Loucy (cell line): ENCODE data around the gene SMAD7.

ENCODE experiments used
- H2AFZ ChIP-seq: fragments of 200-600 bp; sonication (generic); 2 replicates; pipeline ENCODE4 v1.6.0; 2016; ENCODE audit warnings: antibody characterized with exemption, mild to moderate bottlenecking, low read length, moderate library complexity
- H3F3A ChIP-seq: fragments of 200-600 bp; 2 replicates; pipeline ENCODE4 v1.6.0; 2016; ENCODE audit warnings: antibody characterized with exemption, low read depth, mild to moderate bottlenecking
- H3K27me3 ChIP-seq: fragments of 200-600 bp; sonication (generic); 2 replicates; pipeline ENCODE4 v1.6.1; 2014; ENCODE audit warnings: low read length, mild to moderate bottlenecking; ENCODE audit not compliant: insufficient read depth, poor library complexity, severe bottlenecking
- H3K36me3 ChIP-seq: fragments of 200-600 bp; sonication (generic); 2 replicates; pipeline ENCODE4 v1.6.1; 2016; ENCODE audit warnings: low read length; ENCODE audit not compliant: insufficient read depth
- H3K4me1 ChIP-seq: fragments of 200-600 bp; sonication (generic); 2 replicates; pipeline ENCODE4 v1.5.1; 2014; ENCODE audit warnings: low read length, mild to moderate bottlenecking; ENCODE audit not compliant: insufficient read depth, poor library complexity, severe bottlenecking
- H3K4me2 ChIP-seq: fragments of 200-600 bp; sonication (generic); 2 replicates; pipeline ENCODE4 v1.6.0; 2014; ENCODE audit warnings: antibody characterized with exemption, low read length, low read depth, mild to moderate bottlenecking; ENCODE audit not compliant: poor library complexity, severe bottlenecking
- H3K4me3 ChIP-seq: fragments of 200-600 bp; sonication (generic); 2 replicates; pipeline ENCODE4 v1.5.1; 2014; ENCODE audit warnings: low read length, mild to moderate bottlenecking, mixed read lengths; ENCODE audit not compliant: poor library complexity, severe bottlenecking
- H3K79me2 ChIP-seq: fragments of 200-600 bp; sonication (generic); 2 replicates; pipeline ENCODE4 v1.6.1; 2014; ENCODE audit warnings: low read length; ENCODE audit not compliant: insufficient read depth
- H3K9ac ChIP-seq: fragments of 200-600 bp; sonication (generic); 2 replicates; pipeline ENCODE4 v1.6.0; 2014; ENCODE audit warnings: mild to moderate bottlenecking, low read depth, low read length, moderate library complexity; ENCODE audit not compliant: poor library complexity, severe bottlenecking
- H3K9me2 ChIP-seq: fragments of 200-600 bp; sonication (generic); replicated peaks from 2 replicates; pipeline ENCODE4 v1.6.1; 2016; ENCODE audit warnings: low read depth, low read length, mixed read lengths
- H3K9me3 ChIP-seq: fragments of 200-600 bp; sonication (generic); 2 replicates; pipeline ENCODE4 v1.6.1; 2014; ENCODE audit warnings: mild to moderate bottlenecking, antibody characterized with exemption, low read length, low read depth; ENCODE audit not compliant: insufficient read depth
- H4K20me1 ChIP-seq: fragments of 200-600 bp; sonication (generic); 2 replicates; pipeline ENCODE4 v1.6.0; 2014; ENCODE audit warnings: antibody characterized with exemption, low read length, mild to moderate bottlenecking; ENCODE audit not compliant: insufficient read depth, poor library complexity, severe bottlenecking
- EZH2phosphoT487 ChIP-seq: fragments of 200-600 bp; IDR thresholded peaks from 2 replicates; pipeline ENCODE4 v1.6.1; 2018; ENCODE audit warnings: antibody characterized with exemption, mild to moderate bottlenecking, moderate library complexity, borderline replicate concordance
- TF ChIP-seq, protein P1 (sequence below): fragments of 200-600 bp; sonication (generic); conservative IDR thresholded peaks from 2 replicates; pipeline ENCODE4 v1.5.1; 2014; ENCODE audit warnings: mild to moderate bottlenecking, antibody characterized with exemption, low read length

SMAD7 gene, protein sequence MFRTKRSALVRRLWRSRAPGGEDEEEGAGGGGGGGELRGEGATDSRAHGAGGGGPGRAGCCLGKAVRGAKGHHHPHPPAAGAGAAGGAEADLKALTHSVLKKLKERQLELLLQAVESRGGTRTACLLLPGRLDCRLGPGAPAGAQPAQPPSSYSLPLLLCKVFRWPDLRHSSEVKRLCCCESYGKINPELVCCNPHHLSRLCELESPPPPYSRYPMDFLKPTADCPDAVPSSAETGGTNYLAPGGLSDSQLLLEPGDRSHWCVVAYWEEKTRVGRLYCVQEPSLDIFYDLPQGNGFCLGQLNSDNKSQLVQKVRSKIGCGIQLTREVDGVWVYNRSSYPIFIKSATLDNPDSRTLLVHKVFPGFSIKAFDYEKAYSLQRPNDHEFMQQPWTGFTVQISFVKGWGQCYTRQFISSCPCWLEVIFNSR

DNA sequence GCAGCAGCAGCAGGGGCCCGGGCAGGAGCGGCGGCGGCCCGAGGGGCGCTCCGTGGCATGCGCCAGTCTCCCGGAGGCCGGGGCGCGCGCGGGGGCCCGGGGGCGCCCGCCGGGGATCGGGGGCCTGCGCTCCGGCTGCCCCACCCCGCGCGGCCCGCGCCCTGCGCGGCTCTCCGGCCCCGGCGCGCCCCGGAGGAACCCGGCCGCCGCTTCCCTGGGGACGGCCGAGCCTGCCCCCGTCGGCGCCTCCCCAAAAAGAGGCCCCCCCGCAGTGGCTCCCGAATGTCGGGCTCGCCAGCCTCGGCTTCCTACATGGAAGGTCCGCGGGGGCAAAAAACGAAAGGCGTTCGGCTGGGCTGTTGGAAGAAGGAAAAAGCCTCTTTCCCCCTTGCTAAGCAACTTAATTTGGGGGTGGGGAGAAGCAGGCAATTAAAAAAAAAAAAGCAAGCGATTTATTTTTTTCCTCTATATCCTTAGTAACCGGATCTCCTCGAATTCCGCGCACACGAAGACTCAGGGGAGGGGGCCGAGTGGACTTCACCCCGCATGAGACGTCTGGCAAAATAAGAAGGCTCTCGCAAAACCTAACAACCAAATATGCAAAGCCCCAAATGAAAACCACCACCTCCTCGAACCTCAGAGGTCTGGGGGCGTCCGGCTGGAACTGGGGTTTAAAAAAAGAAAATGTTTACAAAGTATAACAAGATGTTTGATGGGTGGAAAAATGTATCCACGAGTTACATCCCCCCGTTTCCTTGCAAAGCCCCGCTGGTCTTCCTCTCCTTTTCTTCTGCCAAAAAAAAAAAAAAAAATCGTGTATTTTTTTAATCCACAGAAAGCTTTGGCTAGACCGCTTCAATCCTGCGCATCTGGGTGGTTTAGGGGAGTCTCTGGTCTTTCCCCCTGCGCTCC, at the start of gene SMAD7:
TSS of gene SMAD7 (minus strand) at position 430 of the 912 bp plus-strand sequence. CDS start 541 bp downstream, outside the sequence.
- peaks cover 58% of the 10 kb centered on the region for H3K79me2 ChIP-seq
- no peak within 1 kb of the TSS for H2AFZ ChIP-seq
- H3F3A ChIP-seq: peaks cover 12% of the 10 kb centered on the region; the same call in 1 of the 2 replicates
- H3K36me3 ChIP-seq: peaks cover 7% of the 10 kb centered on the region; the same call in 1 of the 2 replicates
- peaks cover 49% of the 10 kb centered on the region for H3K4me1 ChIP-seq
- peaks cover 54% of the 10 kb centered on the region for H4K20me1 ChIP-seq
- TF ChIP-seq EZH2phosphoT487: no peak
- TF ChIP-seq, protein P1, sequence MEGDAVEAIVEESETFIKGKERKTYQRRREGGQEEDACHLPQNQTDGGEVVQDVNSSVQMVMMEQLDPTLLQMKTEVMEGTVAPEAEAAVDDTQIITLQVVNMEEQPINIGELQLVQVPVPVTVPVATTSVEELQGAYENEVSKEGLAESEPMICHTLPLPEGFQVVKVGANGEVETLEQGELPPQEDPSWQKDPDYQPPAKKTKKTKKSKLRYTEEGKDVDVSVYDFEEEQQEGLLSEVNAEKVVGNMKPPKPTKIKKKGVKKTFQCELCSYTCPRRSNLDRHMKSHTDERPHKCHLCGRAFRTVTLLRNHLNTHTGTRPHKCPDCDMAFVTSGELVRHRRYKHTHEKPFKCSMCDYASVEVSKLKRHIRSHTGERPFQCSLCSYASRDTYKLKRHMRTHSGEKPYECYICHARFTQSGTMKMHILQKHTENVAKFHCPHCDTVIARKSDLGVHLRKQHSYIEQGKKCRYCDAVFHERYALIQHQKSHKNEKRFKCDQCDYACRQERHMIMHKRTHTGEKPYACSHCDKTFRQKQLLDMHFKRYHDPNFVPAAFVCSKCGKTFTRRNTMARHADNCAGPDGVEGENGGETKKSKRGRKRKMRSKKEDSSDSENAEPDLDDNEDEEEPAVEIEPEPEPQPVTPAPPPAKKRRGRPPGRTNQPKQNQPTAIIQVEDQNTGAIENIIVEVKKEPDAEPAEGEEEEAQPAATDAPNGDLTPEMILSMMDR: no peak; the same call in 1 of the 2 replicates
- peak within 1 kb of the TSS; percentile 84 for H3K9ac ChIP-seq
- H3K4me2 ChIP-seq: peak within 1 kb of the TSS; percentile 87
- no peaks in the 10 kb centered on the region for H3K9me2 ChIP-seq
- no peaks in the 10 kb centered on the region for H3K27me3 ChIP-seq
- no peaks in the 10 kb centered on the region for H3K9me3 ChIP-seq
- H3K4me3 ChIP-seq: peak within 1 kb of the TSS; percentile 78

DNA sequence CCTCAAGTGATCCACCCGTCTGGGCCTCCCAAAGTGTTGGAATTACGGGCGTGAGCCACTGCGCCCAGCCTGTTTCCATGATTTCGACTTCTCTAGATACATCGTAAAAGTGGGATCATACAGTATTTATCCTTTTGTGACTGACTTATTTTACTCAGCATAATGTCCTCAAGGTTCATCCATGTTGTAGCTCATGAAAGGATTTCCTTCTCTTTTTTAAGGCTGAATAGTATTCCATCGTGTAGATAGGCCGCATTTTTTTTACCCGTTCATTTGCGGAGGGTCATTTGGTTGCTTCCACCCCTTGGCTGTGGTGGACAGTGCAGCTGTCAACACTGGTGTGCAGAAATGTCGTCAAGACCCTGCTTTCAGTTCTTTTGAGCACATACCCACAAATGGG, 48.8 kb upstream of the SMAD7 start:
- no peaks in the 10 kb centered on the region for H3K9me2 ChIP-seq
- no peaks in the 10 kb centered on the region for H4K20me1 ChIP-seq
- no peak overlapping the region for H3K9ac ChIP-seq
- H3K4me1 ChIP-seq: peaks cover 14% of the 10 kb centered on the region
- no peaks in the 10 kb centered on the region for H3K27me3 ChIP-seq
- H2AFZ ChIP-seq: no peak overlapping the region
- no peak overlapping the region for H3K4me2 ChIP-seq
- no peaks in the 10 kb centered on the region for H3K36me3 ChIP-seq
- H3K4me3 ChIP-seq: no peak overlapping the region
- TF ChIP-seq, protein P1: no peak
- no peaks in the 10 kb centered on the region for H3F3A ChIP-seq
- H3K79me2 ChIP-seq: no peaks in the 10 kb centered on the region
- no peaks in the 10 kb centered on the region for H3K9me3 ChIP-seq

DNA sequence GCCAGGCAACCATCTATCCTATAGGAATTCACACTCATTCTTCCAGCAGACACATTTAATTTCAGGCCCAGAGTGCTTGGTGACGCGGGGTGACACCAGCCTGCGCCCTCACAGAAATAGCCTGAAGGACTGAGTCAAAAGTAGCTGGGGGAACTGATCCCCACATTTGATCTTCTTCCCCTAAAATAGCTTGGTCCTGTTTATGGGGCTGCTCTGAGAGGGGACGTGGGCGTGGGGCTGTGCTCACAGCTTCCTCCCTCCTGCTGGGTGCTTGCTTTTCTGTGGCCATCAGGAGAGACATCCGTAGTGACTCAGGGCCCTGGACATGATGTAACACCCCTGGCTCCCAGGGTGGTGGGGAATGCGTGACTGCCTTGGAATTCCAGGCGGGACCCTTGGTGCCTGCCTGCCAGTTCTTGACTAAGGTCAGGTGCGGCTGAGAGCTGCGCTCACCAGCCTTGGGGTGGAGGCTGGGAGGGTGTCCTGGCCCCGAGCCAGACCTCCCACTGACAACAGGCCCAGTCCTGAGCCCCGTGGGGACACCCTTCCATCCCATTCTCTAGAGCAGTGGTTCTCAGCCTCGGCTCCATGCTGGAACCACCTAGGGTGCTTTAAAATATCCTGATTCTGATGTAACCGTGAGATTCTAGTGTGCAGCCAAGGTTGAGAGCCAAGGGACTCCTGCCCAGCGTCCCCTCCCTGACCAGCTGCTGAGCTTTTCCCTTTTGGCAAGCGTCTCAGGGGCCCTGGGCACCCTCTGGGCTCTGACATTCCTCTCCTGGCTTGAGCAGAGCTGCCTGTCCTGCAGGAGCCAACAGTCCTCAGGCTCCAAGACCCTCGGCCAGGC, 47.4 kb upstream of the SMAD7 start:
- Histone ChIP-seq H4K20me1 (no peaks in the 10 kb centered on the region), H3K4me3 (no peak overlapping the region), H3K36me3 (no peaks in the 10 kb centered on the region), H3K9me2 (no peaks in the 10 kb centered on the region), H3K9ac (peak overlapping the region; percentile 10), H2AFZ (no peak overlapping the region), H3K27me3 (no peaks in the 10 kb centered on the region), H3K4me2 (no peak overlapping the region), H3K9me3 (no peaks in the 10 kb centered on the region), H3K4me1 (peaks cover 14% of the 10 kb centered on the region), H3K79me2 (no peaks in the 10 kb centered on the region), H3F3A (no peaks in the 10 kb centered on the region)
- no peak for TF ChIP-seq EZH2phosphoT487
- TF ChIP-seq, protein P1: no peak
